Heart left ventricle (tissue), 13 donors: ENCODE results near the gene KLB.

Source experiments
- POLR2A ChIP-seq, 2 donors: fragments of 450-650 bp; IDR thresholded peaks; one replicate each; pipeline ENCODE4 v1.6.1; 2017; ENCODE audit warnings: antibody characterized with exemption in 2 of 2, mild to moderate bottlenecking in 2 of 2, moderate library complexity in 2 of 2
- TF ChIP-seq, protein P1 (sequence below), 12 donors: fragments of 200-600 bp; sonication (generic) in 4 of 12; IDR thresholded peaks; one replicate each; pipeline versions ENCODE4 v1.5.0 to v1.8.0; 2018 to 2022; ENCODE audit warnings: antibody characterized with exemption in 12 of 12, mild to moderate bottlenecking in 5 of 12
- donor health status: ischemic (EF 13 %, LVEDD 7.1; RV severe dilation, severe dysfunction).
- donor health status: DM: no; HTN: yes; CAD: no.
- donor health status: DM: no; HTN: no; CAD: no.
- donor health status: ischemic (EF 25% LVEDD 6.9; RV normal size, moderate dysfunction).
- donor health status: ischemic (EF 25% LVEDD 5.7; RV mildly dilated, moderate dysfunction).
- donor health status: ischemic (EF 35%, LVEDD 5.7; RV mildly dilated, moderate dysfunction).
- donor health status: nonischemic (EF 11% LVEDD 7.7; RV severe dilation, severe dysfunction).
- donor health status: DM: yes; HTN: yes; CAD: no.
- donor health status: PGD.
- donor health status: ischemic (EF 29% LVEDD 5.4; RV normal size, mild dysfunction).
- donor health status: nonischemic (EF 23%, LVEDD 6.1; RV moderate dilation, normal function).

GRCh38 chr4:39486221-39486804 lies 79.6 kb downstream of the KLB start:
- no peak for TF ChIP-seq POLR2A (IDR thresholded peaks at IDR 0.05)
- TF ChIP-seq, protein P1, sequence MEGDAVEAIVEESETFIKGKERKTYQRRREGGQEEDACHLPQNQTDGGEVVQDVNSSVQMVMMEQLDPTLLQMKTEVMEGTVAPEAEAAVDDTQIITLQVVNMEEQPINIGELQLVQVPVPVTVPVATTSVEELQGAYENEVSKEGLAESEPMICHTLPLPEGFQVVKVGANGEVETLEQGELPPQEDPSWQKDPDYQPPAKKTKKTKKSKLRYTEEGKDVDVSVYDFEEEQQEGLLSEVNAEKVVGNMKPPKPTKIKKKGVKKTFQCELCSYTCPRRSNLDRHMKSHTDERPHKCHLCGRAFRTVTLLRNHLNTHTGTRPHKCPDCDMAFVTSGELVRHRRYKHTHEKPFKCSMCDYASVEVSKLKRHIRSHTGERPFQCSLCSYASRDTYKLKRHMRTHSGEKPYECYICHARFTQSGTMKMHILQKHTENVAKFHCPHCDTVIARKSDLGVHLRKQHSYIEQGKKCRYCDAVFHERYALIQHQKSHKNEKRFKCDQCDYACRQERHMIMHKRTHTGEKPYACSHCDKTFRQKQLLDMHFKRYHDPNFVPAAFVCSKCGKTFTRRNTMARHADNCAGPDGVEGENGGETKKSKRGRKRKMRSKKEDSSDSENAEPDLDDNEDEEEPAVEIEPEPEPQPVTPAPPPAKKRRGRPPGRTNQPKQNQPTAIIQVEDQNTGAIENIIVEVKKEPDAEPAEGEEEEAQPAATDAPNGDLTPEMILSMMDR (IDR thresholded peaks at IDR 0.05), result no peak
